Activated naive CD8-positive, alpha-beta T cell treated with anti-CD3 and anti-CD28 coated beads, Interleukin-2, amount 50 U/mL, for 24 hours (primary cell): ENCODE measurements around the gene NAALAD2.
"Not testable (repeated sequence)": the region's sequence is repeated elsewhere in the genome, so short reads cannot be mapped to it uniquely, and the experiment has no call there.

ENCODE experiments used
- ATAC-seq: fragments of 150-1000 bp; cut with Tn5 transposase; one replicate; pipeline ENCODE4 v1.10.0; 2021
- DNase-seq: peaks from one replicate; pipeline ENCODE4 v3.0.0; 2021
- H3K27ac Mint-ChIP-seq: one replicate; pipeline ENCODE4 v1.8.0; 2021; ENCODE audit warnings: mild to moderate bottlenecking, mixed read lengths
- H3K27me3 Mint-ChIP-seq: one replicate; pipeline ENCODE4 v1.8.0; 2021; ENCODE audit warnings: mixed read lengths
- H3K36me3 Mint-ChIP-seq: one replicate; pipeline ENCODE4 v1.8.0; 2021; ENCODE audit warnings: low read depth, mixed read lengths
- H3K4me1 Mint-ChIP-seq: one replicate; pipeline ENCODE4 v1.8.0; 2021; ENCODE audit warnings: mixed read lengths
- H3K4me3 Mint-ChIP-seq: one replicate; pipeline ENCODE4 v1.8.0; 2021; ENCODE audit warnings: mild to moderate bottlenecking, moderate library complexity, mixed read lengths
- H3K9me3 Mint-ChIP-seq: one replicate; pipeline ENCODE4 v1.8.0; 2021; ENCODE audit warnings: mixed read lengths

NAALAD2 gene

GRCh38 chr11:90134478-90135003, at the start of gene NAALAD2:
Gene NAALAD2 (plus strand): TSS chr11:90134663. CDS start chr11:90134759, 96 bp downstream.
- H3K4me1 Mint-ChIP-seq: peaks cover 14% of the 10 kb centered on the region
- H3K27ac Mint-ChIP-seq: no peak within 1 kb of the TSS
- no peaks in the 10 kb centered on the region for H3K9me3 Mint-ChIP-seq
- H3K27me3 Mint-ChIP-seq: peaks cover 46% of the 10 kb centered on the region
- DNase-seq (peak; percentile 2), ATAC-seq (peak; percentile 28)
- peak within 1 kb of the TSS; percentile 30 for H3K4me3 Mint-ChIP-seq
- no peaks in the 10 kb centered on the region for H3K36me3 Mint-ChIP-seq

- H3K4me3 Mint-ChIP-seq, H3K27me3 Mint-ChIP-seq, H3K9me3 Mint-ChIP-seq, ATAC-seq, H3K36me3 Mint-ChIP-seq, H3K4me1 Mint-ChIP-seq, DNase-seq, H3K27ac Mint-ChIP-seq: not testable (repeated sequence)
Observed at GRCh38 chr11:90085650-90086049, 48.8 kb upstream of the NAALAD2 start, which contains the start of gene UBTFL1. Gene UBTFL1 (plus strand): TSS chr11:90085950. CDS start chr11:90085950, 0 bp downstream.

GRCh38 chr11:90088731-90089130, 45.7 kb upstream of the NAALAD2 start:
- H3K4me1 Mint-ChIP-seq, H3K4me3 Mint-ChIP-seq, H3K27me3 Mint-ChIP-seq, DNase-seq, H3K9me3 Mint-ChIP-seq, ATAC-seq, H3K36me3 Mint-ChIP-seq, H3K27ac Mint-ChIP-seq: not testable (repeated sequence)

- H3K27me3 Mint-ChIP-seq, H3K27ac Mint-ChIP-seq, H3K9me3 Mint-ChIP-seq, ATAC-seq, H3K36me3 Mint-ChIP-seq, DNase-seq, H3K4me1 Mint-ChIP-seq, H3K4me3 Mint-ChIP-seq: not testable (repeated sequence)
Observed at GRCh38 chr11:90095230-90095924, 39.1 kb upstream of the NAALAD2 start.

GRCh38 chr11:90098261-90098660, 36.2 kb upstream of the NAALAD2 start:
- H3K4me3 Mint-ChIP-seq, ATAC-seq, H3K4me1 Mint-ChIP-seq, H3K27me3 Mint-ChIP-seq, H3K27ac Mint-ChIP-seq, DNase-seq, H3K9me3 Mint-ChIP-seq, H3K36me3 Mint-ChIP-seq: not testable (repeated sequence)

- Mint-ChIP-seq H3K36me3 (no peaks in the 10 kb centered on the region), H3K27ac (peak overlapping the region; percentile 1), H3K9me3 (no peaks in the 10 kb centered on the region), H3K27me3 (no peaks in the 10 kb centered on the region), H3K4me3 (no peak overlapping the region), H3K4me1 (peaks cover 8% of the 10 kb centered on the region)
- DNase-seq (no peak), ATAC-seq (no peak)
Observed at GRCh38 chr11:90100431-90100830, 34.0 kb upstream of the NAALAD2 start.

GRCh38 chr11:90113541-90113940, 20.9 kb upstream of the NAALAD2 start:
- Mint-ChIP-seq H3K4me1 (no peaks in the 10 kb centered on the region), H3K27me3 (peaks cover 4% of the 10 kb centered on the region), H3K36me3 (no peaks in the 10 kb centered on the region), H3K9me3 (no peaks in the 10 kb centered on the region), H3K27ac (no peak overlapping the region), H3K4me3 (no peak overlapping the region)
- ATAC-seq (no peak), DNase-seq (no peak)

- Mint-ChIP-seq H3K27ac (no peak overlapping the region), H3K4me1 (no peaks in the 10 kb centered on the region), H3K36me3 (no peaks in the 10 kb centered on the region), H3K4me3 (no peak overlapping the region), H3K9me3 (no peaks in the 10 kb centered on the region), H3K27me3 (no peaks in the 10 kb centered on the region)
- DNase-seq (no peak), ATAC-seq (no peak)
Observed at GRCh38 chr11:90120191-90120590, 14.3 kb upstream of the NAALAD2 start.

GRCh38 chr11:90124371-90124770, 10.1 kb upstream of the NAALAD2 start:
- Mint-ChIP-seq H3K36me3 (no peaks in the 10 kb centered on the region), H3K9me3 (no peaks in the 10 kb centered on the region), H3K27me3 (no peaks in the 10 kb centered on the region), H3K27ac (no peak overlapping the region), H3K4me3 (no peak overlapping the region), H3K4me1 (no peaks in the 10 kb centered on the region)
- no peak for DNase-seq
- ATAC-seq: no peak

- Mint-ChIP-seq H3K4me3 (no peak overlapping the region), H3K27me3 (peaks cover 3% of the 10 kb centered on the region), H3K9me3 (no peaks in the 10 kb centered on the region), H3K27ac (no peak overlapping the region), H3K36me3 (no peaks in the 10 kb centered on the region), H3K4me1 (no peaks in the 10 kb centered on the region)
- ATAC-seq (no peak), DNase-seq (no peak)
Observed at GRCh38 chr11:90124946-90125345, 9.5 kb upstream of the NAALAD2 start.

- DNase-seq (no peak), ATAC-seq (no peak)
- Mint-ChIP-seq H3K27ac (no peak overlapping the region), H3K27me3 (peaks cover 47% of the 10 kb centered on the region), H3K36me3 (no peaks in the 10 kb centered on the region), H3K4me3 (peak overlapping the region; percentile 30), H3K9me3 (no peaks in the 10 kb centered on the region), H3K4me1 (peaks cover 14% of the 10 kb centered on the region)
Observed at GRCh38 chr11:90133560-90134477, 644 bp upstream of the NAALAD2 start.

GRCh38 chr11:90135016-90135415, 553 bp downstream of the NAALAD2 start:
- DNase-seq (no peak), ATAC-seq (no peak)
- no peaks in the 10 kb centered on the region for H3K9me3 Mint-ChIP-seq
- peaks cover 43% of the 10 kb centered on the region for H3K27me3 Mint-ChIP-seq
- H3K4me1 Mint-ChIP-seq: peaks cover 14% of the 10 kb centered on the region
- H3K36me3 Mint-ChIP-seq: no peaks in the 10 kb centered on the region
- no peak overlapping the region for H3K4me3 Mint-ChIP-seq
- no peak overlapping the region for H3K27ac Mint-ChIP-seq

- no peak overlapping the region for H3K27ac Mint-ChIP-seq
- H3K4me1 Mint-ChIP-seq: no peaks in the 10 kb centered on the region
- ATAC-seq (no peak), DNase-seq (no peak)
- H3K9me3 Mint-ChIP-seq: no peaks in the 10 kb centered on the region
- H3K27me3 Mint-ChIP-seq: peaks cover 8% of the 10 kb centered on the region
- H3K36me3 Mint-ChIP-seq: no peaks in the 10 kb centered on the region
- H3K4me3 Mint-ChIP-seq: no peak overlapping the region
Observed at GRCh38 chr11:90148900-90149299, 14.4 kb downstream of the NAALAD2 start.

GRCh38 chr11:90166982-90167573, 32.6 kb downstream of the NAALAD2 start:
- not testable (repeated sequence) for H3K4me3 Mint-ChIP-seq, H3K27ac Mint-ChIP-seq, ATAC-seq, H3K9me3 Mint-ChIP-seq, DNase-seq, H3K27me3 Mint-ChIP-seq, H3K4me1 Mint-ChIP-seq, H3K36me3 Mint-ChIP-seq
